HCT116 (cell line): ENCODE data around the gene ATG4C. TPM values are rescaled to one million over a fixed set of nuclear protein-coding genes. Genes with fewer than 3 reads are reported as not detected.

Source experiments
- ATAC-seq: fragments of 200-7000 bp; cut with Tn5 transposase; 2 replicates; pipeline ENCODE4 v1.9.1; 2020; ENCODE audit warnings: mild to moderate bottlenecking, moderate library complexity
- BruUV-seq: library from RNA; stranded (reverse); fragments of 400-500 nt; replicated peaks from 2 replicates; lab custom pipeline; 2021; lab: Mats Ljungman, UMichigan
- CTCF ChIA-PET: fragments of 300-600 bp; sonication (Branson Sonifier 250); formaldehyde crosslinking; loops from one replicate; lab custom pipeline; 2021; ENCODE audit warnings: antibody characterized with exemption; lab: Charles Lee
- POLR2A ChIA-PET: fragments of 300-600, 350-600 bp; sonication (Branson Sonifier 250); formaldehyde crosslinking; loops from one replicate; lab custom pipeline; 2021; ENCODE audit warnings: antibody characterized with exemption; lab: Charles Lee
- RAD21 ChIA-PET, 2 experiments: fragments of 300-600 bp; sonication (Branson Sonifier 250); formaldehyde crosslinking; loops; one replicate each; lab custom pipeline; 2023; ENCODE audit warnings: low total read pairs in 2 of 2; ENCODE audit not compliant: uncharacterized antibody in 2 of 2, unreplicated experiment in 2 of 2, low non-redundant PET in 1 of 2; lab: Charles Lee
- DNase-seq: peaks from one replicate; pipeline ENCODE4 v3.0.0-alpha.2; 2010; ENCODE audit warnings: low read depth, low spot score
- H2AFZ ChIP-seq: fragments of 200-600 bp; shearing (Covaris generic), sonication (generic); 2 replicates; pipeline ENCODE4 v1.6.1; 2017; ENCODE audit warnings: low read depth, mixed run types, mixed read lengths, antibody characterized with exemption, low read length; ENCODE audit not compliant: poor library complexity, severe bottlenecking
- H3K27ac ChIP-seq: 2 replicates; pipeline ENCODE4 v1.5.1; 2012; ENCODE audit warnings: low read depth, low read length
- H3K27me3 ChIP-seq: fragments of 200-600 bp; sonication (generic); 2 replicates; pipeline ENCODE4 v1.6.1; 2016; ENCODE audit warnings: mixed run types, low read length, mixed read lengths; ENCODE audit not compliant: insufficient read depth
- H3K36me3 ChIP-seq, 2 experiments: fragments of 200-500 bp in 1 of 2; fragments of 200-600 bp in 1 of 2; sonication (Bioruptor generic) in 1 of 2; sonication (generic) in 1 of 2; 2 replicates each; pipeline versions ENCODE4 v1.5.1 to v1.6.1; 2014 to 2016; ENCODE audit warnings: low read length in 2 of 2, inconsistent platforms in 1 of 2, mixed read lengths in 1 of 2, mixed run types in 1 of 2; ENCODE audit not compliant: insufficient read depth in 2 of 2, control insufficient read depth in 1 of 2
- H3K4me1 ChIP-seq, 2 experiments: fragments of 200-600 bp in 1 of 2; sonication (generic) in 1 of 2; 2 replicates each; pipeline versions ENCODE4 v1.5.1 to v1.6.1; 2012 to 2017; ENCODE audit warnings: low read length in 2 of 2, inconsistent platforms in 1 of 2, mild to moderate bottlenecking in 1 of 2, mixed read lengths in 1 of 2, mixed run types in 1 of 2, moderate library complexity in 1 of 2; ENCODE audit not compliant: insufficient read depth in 2 of 2, control insufficient read depth in 1 of 2
- H3K4me2 ChIP-seq: fragments of 200-600 bp; sonication (generic); 2 replicates; pipeline ENCODE4 v1.6.1; 2017; ENCODE audit warnings: mixed run types, low read length, mixed read lengths
- H3K4me3 ChIP-seq, 2 experiments: fragments of 200-600 bp in 1 of 2; sonication (generic) in 1 of 2; replicated peaks in 1 of 2; 2 replicates each; pipeline ENCODE4 v1.5.1; 2011 to 2016; ENCODE audit warnings: low read length in 2 of 2, control low read depth in 1 of 2, low read depth in 1 of 2, mild to moderate bottlenecking in 1 of 2, mixed read lengths in 1 of 2, mixed run types in 1 of 2
- H3K79me2 ChIP-seq: fragments of 200-600 bp; sonication (generic); 2 replicates; pipeline ENCODE4 v1.6.1; 2017; ENCODE audit warnings: mild to moderate bottlenecking, mixed run types, low read length, moderate library complexity, mixed read lengths; ENCODE audit not compliant: insufficient read depth
- H3K9ac ChIP-seq: fragments of 200-600 bp; sonication (generic); 2 replicates; pipeline ENCODE4 v1.6.1; 2016; ENCODE audit warnings: low read length, mixed read lengths
- H3K9me2 ChIP-seq: fragments of 200-600 bp; sonication (generic), shearing (Covaris generic); 2 replicates; pipeline ENCODE4 v1.6.1; 2017; ENCODE audit warnings: mixed run types, mild to moderate bottlenecking, moderate library complexity; ENCODE audit not compliant: insufficient read depth
- H3K9me3 ChIP-seq, 2 experiments: fragments of 200-500 bp in 1 of 2; fragments of 200-600 bp in 1 of 2; sonication (Bioruptor generic) in 1 of 2; sonication (generic) in 1 of 2; 2 replicates each; pipeline ENCODE4 v1.6.1; 2014 to 2017; ENCODE audit warnings: low read length in 2 of 2, mixed read lengths in 2 of 2, inconsistent platforms in 1 of 2, low read depth in 1 of 2, mild to moderate bottlenecking in 1 of 2, mixed run types in 1 of 2, moderate library complexity in 1 of 2; ENCODE audit not compliant: control insufficient read depth in 1 of 2, insufficient read depth in 1 of 2
- H4K20me1 ChIP-seq: fragments of 200-600 bp; sonication (generic), shearing (Covaris generic); 2 replicates; pipeline ENCODE4 v1.6.1; 2017; ENCODE audit warnings: mixed run types, mild to moderate bottlenecking, moderate library complexity; ENCODE audit not compliant: insufficient read depth
- CBX3 ChIP-seq: IDR thresholded peaks from 2 replicates; pipeline ENCODE4 v1.6.1; 2012; ENCODE audit warnings: low read depth
- EGR1 ChIP-seq: IDR thresholded peaks from 2 replicates; pipeline ENCODE4 v1.6.1; 2012; ENCODE audit warnings: low read depth
- EZH2phosphoT487 ChIP-seq: fragments of 200-600 bp; IDR thresholded peaks from 2 replicates; pipeline ENCODE4 v1.6.1; 2018; ENCODE audit warnings: antibody characterized with exemption, borderline replicate concordance
- FOSL1 ChIP-seq: IDR thresholded peaks from 2 replicates; pipeline ENCODE4 v1.6.1; 2012; ENCODE audit warnings: low read depth
- POLR2A ChIP-seq: IDR thresholded peaks from 2 replicates; pipeline ENCODE4 v1.7.0; 2011; ENCODE audit warnings: borderline replicate concordance; ENCODE audit not compliant: insufficient read depth, insufficient read length; ENCODE audit errors: extremely low read depth
- REST ChIP-seq: IDR thresholded peaks from 2 replicates; pipeline ENCODE4 v1.6.1; 2012; ENCODE audit warnings: low read depth
- SIN3A ChIP-seq: IDR thresholded peaks from 2 replicates; pipeline ENCODE4 v1.6.1; 2012; ENCODE audit warnings: low read depth
- SP1 ChIP-seq: IDR thresholded peaks from 2 replicates; pipeline ENCODE4 v1.6.1; 2012; ENCODE audit warnings: low read depth
- ZNF274 ChIP-seq: fragments of 200-500 bp; sonication (Bioruptor generic); IDR thresholded peaks from 2 replicates; pipeline ENCODE4 v1.6.1; 2014; ENCODE audit warnings: mild to moderate bottlenecking, low read depth, low read length, inconsistent platforms
- intact Hi-C: fragments of 100-400 bp; cut with micrococcal nuclease; formaldehyde crosslinking; loops from 2 replicates; pipeline ENCODE4 v1.10.0; 2022
- total RNA-seq: library from RNA; stranded (reverse); gene quantifications from one replicate; pipeline ENCODE4 v1.2.1, GENCODE V29; 2021; ENCODE audit not compliant: unreplicated experiment

ATG4C gene
- total RNA-seq, 1 experiment from 2014 or later: 11.8 TPM

GRCh38 chr1:62876535-62876934 is 92.6 kb downstream of the ATG4C start:
- Histone ChIP-seq H3K79me2 (no peaks in the 10 kb centered on the region), H4K20me1 (no peaks in the 10 kb centered on the region), H3K9ac (no peak overlapping the region), H3K4me2 (no peak overlapping the region), H3K9me2 (no peaks in the 10 kb centered on the region), H3K9me3 (no peaks in the 10 kb centered on the region), H2AFZ (no peak overlapping the region), H3K36me3 (no peaks in the 10 kb centered on the region), H3K4me3 (no peak overlapping the region), H3K4me1 (no peaks in the 10 kb centered on the region), H3K27me3 (peaks cover 35% of the 10 kb centered on the region), H3K27ac (no peak overlapping the region)
- intact Hi-C loops: no loop called here
- CTCF ChIA-PET: interaction anchor here (1.2 to 1.4 kb wide), 2 partner anchors 30 to 35 kb away, joined by 3 to 6 read pairs; no protein-coding TSS in a partner anchor
- ATAC-seq (no peak), DNase-seq (no peak)
- BruUV-seq: no TSS peak
- no peak for TF ChIP-seq ZNF274
- TF ChIP-seq CBX3: no peak
- TF ChIP-seq POLR2A: no peak
- TF ChIP-seq SIN3A: no peak
- no peak for TF ChIP-seq SP1
- TF ChIP-seq EZH2phosphoT487: no peak
- RAD21 ChIA-PET: no interaction called here
- POLR2A ChIA-PET: no interaction called here

DNA sequence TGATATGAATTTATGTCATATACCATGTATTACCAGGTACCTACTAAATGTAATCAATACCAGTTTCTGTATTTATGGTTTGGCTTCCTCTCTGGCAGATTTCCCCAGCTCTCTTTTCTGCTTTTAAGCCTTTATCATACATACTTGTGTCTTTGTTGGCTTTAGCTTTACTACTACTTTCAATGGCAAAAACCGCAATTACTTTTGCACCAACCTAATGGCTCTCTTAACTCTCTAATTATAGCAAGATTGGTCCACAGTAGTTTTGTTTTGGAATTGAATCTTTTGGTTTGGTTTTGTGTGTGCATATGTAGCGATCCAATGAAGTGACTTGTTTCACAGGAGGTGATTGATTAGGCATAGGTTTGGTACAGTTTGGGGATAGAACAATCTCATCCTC is 93.6 kb downstream of the ATG4C start:
- intact Hi-C loops: no loop called here
- Histone ChIP-seq H4K20me1 (no peaks in the 10 kb centered on the region), H3K79me2 (no peaks in the 10 kb centered on the region), H3K27ac (no peak overlapping the region), H3K9me2 (no peaks in the 10 kb centered on the region)
- RAD21 ChIA-PET: no interaction called here
- TF ChIP-seq FOSL1: no peak
- no peak for TF ChIP-seq EGR1
- no peak for TF ChIP-seq REST
- TF ChIP-seq, all 23 proteins: peak for 0
- ChIA-PET POLR2A (no interaction called here), CTCF (interaction anchor here (1.2 kb wide), 1 partner anchor 36 kb away, joined by 3 read pairs; no protein-coding TSS in a partner anchor)
- H3K9me3 ChIP-seq: no peaks in the 10 kb centered on the region
- no peak overlapping the region for H3K4me3 ChIP-seq
- BruUV-seq: no TSS peak
- H3K9ac ChIP-seq: no peak overlapping the region
- H3K36me3 ChIP-seq: no peaks in the 10 kb centered on the region
- no peak overlapping the region for H3K4me2 ChIP-seq
- H3K27me3 ChIP-seq: peaks cover 38% of the 10 kb centered on the region
- ATAC-seq (no peak), DNase-seq (no peak)
- H3K4me1 ChIP-seq: no peaks in the 10 kb centered on the region
- H2AFZ ChIP-seq: no peak overlapping the region
